Epithelial cell of esophagus (primary cell): ENCODE measurements around the gene CD48.

Experiments used
- DNase-seq: peaks from one replicate; pipeline ENCODE4 v3.0.0; 2010; ENCODE audit warnings: low read depth
- H3K4me3 ChIP-seq: 2 replicates; pipeline ENCODE4 v1.5.1; 2011; ENCODE audit warnings: mild to moderate bottlenecking, low read length, control low read depth
- CTCF ChIP-seq: IDR thresholded peaks from 2 replicates; pipeline ENCODE4 v1.5.1; 2011; ENCODE audit warnings: low read depth, mild to moderate bottlenecking, low read length, control low read depth, inconsistent platforms; ENCODE audit not compliant: insufficient read depth; ENCODE audit errors: missing control alignments

The CD48 gene

GRCh38 chr1:160651433-160652064 is 60.1 kb downstream of the CD48 start:
- peak; percentile 3 for DNase-seq
- no peak for TF ChIP-seq CTCF
- no peak overlapping the region for H3K4me3 ChIP-seq

- H3K4me3 ChIP-seq, result no peak overlapping the region
- no peak for TF ChIP-seq CTCF
- no peak for DNase-seq
Measured at GRCh38 chr1:160647329-160647720, 64.3 kb downstream of the CD48 start.

- no peak for DNase-seq
- no peak within 1 kb of the TSS for H3K4me3 ChIP-seq
- TF ChIP-seq CTCF, result no peak
Measured at GRCh38 chr1:160646711-160647328, 64.8 kb downstream of the CD48 start, which contains the start of gene SLAMF1. Gene SLAMF1 (minus strand): TSS chr1:160647044. CDS start chr1:160646945, 99 bp downstream.

- TF ChIP-seq CTCF, result no peak
- no peak for DNase-seq
- H3K4me3 ChIP-seq, result no peak overlapping the region
Measured at GRCh38 chr1:160646180-160646579, 65.4 kb downstream of the CD48 start.

GRCh38 chr1:160645386-160646130 is 66.1 kb downstream of the CD48 start:
- no peak for TF ChIP-seq CTCF
- no peak for DNase-seq
- H3K4me3 ChIP-seq, result no peak overlapping the region

GRCh38 chr1:160644399-160644798 is 67.2 kb downstream of the CD48 start:
- H3K4me3 ChIP-seq, result no peak overlapping the region
- DNase-seq, result no peak
- TF ChIP-seq CTCF, result no peak
